Activated CD8-positive, alpha-beta memory T cell treated with anti-CD3 and anti-CD28 coated beads, Interleukin-2, amount 50 U/mL, for 24 hours (primary cell): Measurements from ENCODE around the gene ZNF407.

Source experiments
- DNase-seq: peaks from one replicate; pipeline ENCODE4 v3.0.0-alpha.2; 2020; ENCODE audit errors: extremely low read depth

The ZNF407 gene

DNA sequence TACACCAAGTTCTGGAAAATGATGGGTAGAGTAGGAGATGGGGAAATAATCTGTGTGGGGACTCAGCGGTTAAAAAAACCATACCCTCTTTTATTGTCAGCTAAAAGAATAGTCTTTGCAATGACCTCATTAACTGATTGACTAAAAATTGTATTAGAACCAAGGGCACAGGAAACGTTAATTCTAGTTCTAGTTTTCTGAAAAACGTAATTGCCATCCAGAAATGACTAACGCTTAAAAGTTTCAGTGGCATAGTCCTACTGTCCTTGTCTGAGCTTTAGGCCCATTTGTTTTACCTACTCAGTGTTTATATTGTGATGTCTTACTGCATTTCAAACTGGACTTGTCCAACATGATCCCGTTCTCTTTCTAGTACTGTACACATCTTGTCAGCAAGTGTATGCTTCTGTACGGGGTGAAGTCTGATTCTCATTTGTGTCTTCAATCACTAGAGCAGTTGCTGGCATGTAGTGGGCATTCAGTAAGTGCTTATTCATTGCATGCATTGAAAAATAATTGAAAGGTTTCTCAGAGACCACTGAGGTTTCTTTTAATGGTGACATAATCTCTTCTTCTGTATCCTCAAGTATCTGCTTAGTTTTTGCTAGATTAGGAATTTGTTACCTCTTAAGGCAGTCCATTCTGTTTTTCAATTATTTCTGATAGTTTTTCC is 81.5 kb downstream of the ZNF407 start:
- no peak for DNase-seq

GRCh38 chr18:74679679-74680076 is 82.0 kb downstream of the ZNF407 start:
- DNase-seq: no peak

DNA sequence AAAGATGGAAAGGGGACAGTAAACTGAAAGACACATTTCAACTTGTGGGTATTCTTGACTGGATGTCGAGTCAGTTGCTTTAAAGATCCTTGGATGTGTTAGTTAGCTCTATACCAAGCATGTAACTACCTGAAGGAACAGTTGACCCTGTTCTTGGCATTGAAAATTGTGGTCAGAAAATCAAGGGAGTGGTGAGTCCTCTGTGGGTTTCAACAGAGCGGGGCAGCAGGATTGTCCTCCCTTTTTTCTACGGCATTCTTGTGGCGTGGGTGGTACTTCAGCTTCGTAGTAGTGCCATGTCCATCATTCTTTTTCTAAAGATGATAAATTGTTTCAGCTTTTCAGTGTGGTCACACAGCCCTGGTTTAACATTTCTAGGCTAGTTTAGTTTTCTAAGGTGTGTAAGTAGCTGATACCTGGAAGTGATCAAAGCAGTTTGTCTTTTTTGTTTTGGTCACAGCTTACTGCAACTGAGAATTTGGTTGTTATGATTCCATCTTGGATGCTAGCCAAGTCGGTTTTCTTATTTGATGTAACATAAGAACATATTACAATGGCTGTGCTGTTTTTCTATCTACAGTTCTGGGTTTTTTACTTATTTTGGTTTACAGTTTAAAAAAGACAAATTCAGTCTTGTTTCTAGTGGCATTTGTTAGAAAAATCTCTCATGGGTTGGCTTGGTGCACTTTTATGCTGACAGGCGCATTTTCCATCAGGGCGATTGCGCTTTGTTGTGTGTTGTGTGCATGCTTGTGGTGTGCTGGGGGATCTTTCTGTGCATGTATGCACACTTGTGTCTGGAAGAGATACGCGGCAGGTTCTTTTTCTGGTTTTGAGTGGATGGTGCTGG is 84.7 kb downstream of the ZNF407 start:
- no peak for DNase-seq

GRCh38 chr18:74682991-74683297 is 85.3 kb downstream of the ZNF407 start:
- DNase-seq: no peak

DNA sequence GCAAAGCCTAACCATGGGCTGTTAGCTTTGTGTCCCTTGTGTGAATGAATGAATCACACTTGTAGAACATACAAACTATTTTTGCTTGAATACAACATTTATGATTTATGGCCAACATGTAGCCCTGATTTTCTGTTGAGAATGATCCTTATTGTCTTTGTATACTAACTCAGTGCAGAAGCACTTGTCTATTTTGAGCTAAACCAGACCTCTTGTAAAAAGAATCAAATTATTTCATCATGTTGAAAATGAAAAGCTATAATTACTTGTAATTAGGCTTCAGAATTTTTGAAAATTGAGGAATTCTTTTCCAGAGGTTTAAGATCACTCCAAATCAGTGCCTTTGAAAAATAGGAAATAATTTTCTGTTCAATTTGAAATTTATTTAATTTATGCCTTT is 85.9 kb downstream of the ZNF407 start:
- no peak for DNase-seq

GRCh38 chr18:74689251-74689650 is 91.6 kb downstream of the ZNF407 start:
- no peak for DNase-seq

DNA sequence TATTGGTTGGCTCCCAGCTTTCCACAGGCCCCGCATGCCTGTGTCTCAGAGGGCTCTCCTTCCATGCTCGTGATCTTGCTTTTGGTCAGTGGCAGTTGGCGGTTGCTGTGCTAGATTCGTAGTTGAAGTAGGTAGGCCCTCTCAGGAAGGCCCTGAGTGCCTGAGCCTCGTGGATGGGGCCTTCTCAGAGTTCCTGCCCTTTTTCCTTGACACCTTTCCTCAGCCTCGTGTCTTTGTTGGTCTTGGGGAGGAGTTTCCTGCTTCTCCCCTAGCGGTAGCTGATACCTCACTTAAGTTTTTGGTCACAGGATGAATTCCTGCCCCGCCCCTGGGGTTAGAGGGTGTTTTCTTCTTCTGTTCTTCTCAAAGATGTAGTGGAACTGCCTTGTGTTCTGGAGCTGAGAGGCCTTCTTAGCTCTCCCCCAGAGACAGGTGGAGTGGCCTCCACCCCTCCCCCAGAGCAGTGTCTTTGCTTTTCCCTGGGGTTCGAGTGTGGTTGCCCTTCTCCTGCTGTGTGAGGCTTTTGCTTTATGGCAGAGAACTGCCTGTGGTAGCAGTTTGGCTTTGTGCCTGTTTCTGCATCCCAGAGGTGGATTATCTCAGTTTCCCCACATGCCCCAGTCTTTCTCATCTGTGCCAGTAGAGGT is 94.8 kb downstream of the ZNF407 start:
- DNase-seq: no peak

DNA sequence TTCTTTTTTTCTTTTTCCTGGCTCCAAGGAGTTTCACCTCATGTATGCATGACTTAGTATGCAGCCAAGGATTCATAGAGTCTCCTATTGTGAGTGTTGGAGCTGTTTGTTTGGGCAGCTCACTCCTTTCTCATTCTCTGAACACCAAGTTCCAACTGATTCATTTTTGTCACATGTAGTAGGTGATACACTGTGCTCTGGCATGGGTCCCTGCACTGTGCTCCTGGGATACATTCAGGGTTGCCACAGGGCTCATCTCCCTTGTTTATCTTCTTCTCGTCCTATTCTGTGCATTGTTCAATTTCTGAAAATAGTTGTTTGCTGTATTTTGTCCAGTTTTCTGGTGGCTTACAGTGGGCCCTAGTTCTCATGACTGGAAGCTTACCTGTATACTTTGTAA is 96.8 kb downstream of the ZNF407 start:
- no peak for DNase-seq

GRCh38 chr18:74695170-74695569 is 97.5 kb downstream of the ZNF407 start:
- DNase-seq: no peak

DNA sequence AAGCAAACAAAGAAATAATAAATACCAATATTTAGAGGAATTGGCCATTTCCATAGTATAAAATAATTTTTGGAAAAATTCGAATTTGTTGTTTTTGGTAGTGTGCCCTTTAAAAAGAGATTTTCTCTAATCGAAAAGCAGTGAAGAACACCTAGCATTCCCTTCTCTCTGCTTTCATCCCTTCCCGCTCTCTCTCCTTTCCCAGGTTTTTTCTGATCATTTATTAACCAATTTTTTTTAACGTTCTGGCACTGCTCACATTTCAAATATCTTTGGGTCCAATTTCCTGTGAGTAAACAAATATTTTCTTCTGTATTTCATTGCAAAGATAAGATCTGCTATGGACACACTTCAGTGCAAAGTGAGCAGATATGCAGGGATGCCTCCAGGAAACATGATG is 101.2 kb downstream of the ZNF407 start:
- no peak for DNase-seq

GRCh38 chr18:74699455-74699854 is 101.8 kb downstream of the ZNF407 start:
- no peak for DNase-seq

DNA sequence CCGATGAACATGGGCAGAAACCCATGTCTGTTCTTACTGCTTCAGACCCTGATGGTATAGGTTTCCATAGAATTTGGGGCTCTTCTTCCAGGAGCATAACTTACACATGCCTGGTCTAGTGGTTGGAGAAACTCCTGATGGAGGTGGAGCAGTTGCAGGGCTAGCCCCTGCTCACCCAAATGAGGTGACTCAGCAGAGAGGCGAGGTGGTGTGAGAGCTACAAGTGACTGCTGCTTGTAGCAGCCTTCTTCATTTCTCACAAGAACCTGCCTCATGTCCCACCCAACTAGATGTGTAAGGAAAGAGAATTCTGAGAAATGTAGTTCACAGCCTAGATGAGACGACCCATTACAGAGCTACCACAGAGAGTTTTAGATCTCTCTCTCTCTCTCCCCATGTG is 105.3 kb downstream of the ZNF407 start:
- no peak for DNase-seq

- DNase-seq: no peak
Observed at GRCh38 chr18:74708169-74708568, 110.5 kb downstream of the ZNF407 start.

DNA sequence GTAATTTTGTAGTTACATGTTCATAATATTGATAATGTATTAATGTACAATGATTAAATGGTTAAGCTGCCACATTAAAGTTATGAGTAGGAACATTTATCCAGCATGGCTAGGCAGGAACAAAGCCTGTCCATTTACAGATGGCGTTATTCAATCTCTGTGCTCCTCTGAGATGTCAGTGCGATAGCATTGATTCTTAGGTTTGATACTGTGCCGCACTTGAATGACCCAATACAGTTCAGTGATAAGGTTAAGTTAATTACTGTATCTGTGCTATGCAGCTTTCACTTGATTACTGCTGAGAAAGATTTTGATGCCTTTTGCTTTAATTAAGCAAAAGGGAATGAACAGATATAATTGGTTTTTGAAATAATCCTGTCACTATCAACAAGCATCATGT is 111.8 kb downstream of the ZNF407 start:
- DNase-seq: no peak

DNA sequence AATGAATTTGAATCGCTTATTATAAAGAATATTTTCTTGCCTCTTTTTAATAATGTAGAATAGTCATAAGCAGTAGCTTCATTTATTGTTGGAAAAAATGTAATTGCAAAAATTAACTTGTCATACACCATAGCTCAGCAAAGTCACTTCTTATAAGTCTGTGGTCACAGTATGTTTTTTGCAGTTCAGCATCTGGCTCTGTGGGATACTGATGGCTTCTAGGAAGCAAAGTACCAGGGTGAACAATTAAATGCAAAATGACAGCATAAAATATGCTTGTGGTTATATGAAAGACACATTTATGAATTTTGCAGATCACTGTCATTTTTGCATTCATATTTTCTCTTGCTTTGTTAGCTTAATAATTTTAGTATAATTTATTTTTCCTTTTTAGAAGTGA is 116.5 kb downstream of the ZNF407 start:
- no peak for DNase-seq

DNA sequence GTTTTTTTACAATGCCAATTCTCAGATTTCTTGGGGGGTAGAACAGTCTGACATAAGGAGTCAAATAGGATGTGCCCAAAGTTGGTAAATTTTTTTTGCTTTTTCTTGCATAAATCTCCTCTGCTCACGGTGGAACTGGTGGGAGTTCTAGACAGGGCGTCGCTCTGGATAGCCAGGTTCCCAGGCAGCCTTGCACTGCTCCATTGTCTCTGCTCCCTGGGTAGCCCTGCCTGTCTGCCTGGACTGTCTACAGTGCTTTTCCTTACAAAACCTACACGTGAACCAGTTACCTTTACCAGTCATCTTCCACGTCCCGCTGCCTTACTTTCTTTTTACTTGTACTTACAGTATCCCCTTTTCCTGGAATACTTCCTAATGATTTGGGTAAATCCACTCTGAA is 117.1 kb downstream of the ZNF407 start:
- DNase-seq: no peak

GRCh38 chr18:74715306-74715705 is 117.6 kb downstream of the ZNF407 start:
- no peak for DNase-seq

GRCh38 chr18:74715865-74716712 is 118.4 kb downstream of the ZNF407 start:
- DNase-seq: no peak

DNA sequence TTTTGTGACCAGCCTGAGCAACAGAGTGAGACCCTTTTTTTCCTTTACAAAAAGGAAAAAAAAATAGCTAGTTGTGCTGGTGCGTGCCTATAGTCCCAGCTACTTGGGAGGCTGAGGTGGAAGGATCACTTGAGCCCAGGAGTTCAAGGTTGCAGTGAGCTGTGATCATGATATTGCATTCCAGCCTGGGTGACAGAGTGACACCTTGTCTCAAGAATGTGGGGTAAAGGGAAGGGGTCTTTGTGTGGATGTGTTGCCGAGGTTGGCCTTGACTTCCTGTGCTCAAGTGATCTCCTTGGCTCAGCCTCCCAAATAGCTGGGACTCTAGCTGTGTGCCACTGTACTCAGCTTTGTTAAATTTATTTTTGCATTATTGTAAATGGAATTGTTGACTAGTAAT is 120.6 kb downstream of the ZNF407 start:
- no peak for DNase-seq

DNA sequence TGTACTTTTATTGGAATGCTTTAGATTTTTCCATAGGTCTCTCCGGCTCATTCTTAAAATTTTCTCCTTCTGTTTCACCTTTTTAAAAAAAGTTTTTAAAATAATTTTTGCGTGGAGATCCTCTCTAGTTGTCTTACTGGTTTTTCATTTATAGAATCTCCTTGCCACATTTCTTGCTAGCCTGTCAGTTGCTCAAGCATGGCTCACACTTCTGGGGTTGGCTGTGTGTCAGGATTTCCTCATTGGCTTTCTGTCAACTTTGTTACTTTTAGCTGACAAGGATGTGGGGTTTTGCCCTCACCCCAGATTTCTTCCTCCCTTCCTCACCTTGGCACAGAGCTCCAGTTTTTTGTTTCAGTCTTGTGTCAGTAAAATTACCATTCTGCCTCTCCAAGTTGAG is 124.6 kb downstream of the ZNF407 start:
- no peak for DNase-seq

DNA sequence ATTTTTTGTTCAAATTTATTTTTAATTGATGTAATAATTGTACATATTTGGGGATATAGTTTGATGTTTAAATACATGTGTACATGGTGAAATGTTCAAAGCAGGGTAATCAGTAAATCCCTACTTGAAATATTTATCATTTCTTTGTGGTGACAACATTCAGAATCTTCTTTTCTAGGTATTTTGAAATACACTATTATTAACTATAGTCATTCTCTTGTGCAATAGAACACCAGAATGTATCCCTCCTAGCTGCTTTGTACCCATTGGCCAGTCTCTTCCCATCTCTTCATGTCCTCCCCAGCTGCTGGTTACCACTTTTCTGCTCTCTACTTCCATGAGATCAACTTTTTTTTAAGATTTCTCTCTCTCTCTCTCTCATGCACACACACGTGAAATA is 126.5 kb downstream of the ZNF407 start:
- DNase-seq: no peak

- DNase-seq: no peak
Observed at GRCh38 chr18:74725690-74726089, 128.0 kb downstream of the ZNF407 start.
